H9 (cell line): ENCODE measurements around the gene NEDD4L. TPM values are rescaled to one million over a fixed set of nuclear protein-coding genes. Genes with fewer than 3 reads are reported as not detected.

Experiments used
- DNase-seq: peaks from one replicate; pipeline ENCODE4 v3.0.0-alpha.2; 2017
- H2AFZ ChIP-seq: one replicate; pipeline ENCODE4 v1.6.1; 2013; ENCODE audit warnings: mild to moderate bottlenecking, low read length, control low read depth, moderate library complexity
- H2AK5ac ChIP-seq: 2 replicates; pipeline ENCODE4 v1.6.1; 2013; ENCODE audit warnings: low read length, control low read depth, mixed read lengths; ENCODE audit not compliant: insufficient read length
- H2BK120ac ChIP-seq: one replicate; pipeline ENCODE4 v1.6.1; 2013; ENCODE audit warnings: low read depth, mild to moderate bottlenecking, low read length, control low read depth, inconsistent platforms; ENCODE audit not compliant: poor library complexity, severe bottlenecking
- H2BK12ac ChIP-seq: 2 replicates; pipeline ENCODE4 v1.6.1; 2013; ENCODE audit warnings: low read length, control low read depth, mixed read lengths, low read depth; ENCODE audit not compliant: insufficient read length
- H2BK15ac ChIP-seq: 2 replicates; pipeline ENCODE4 v1.6.1; 2013; ENCODE audit warnings: low read depth, low read length, control low read depth
- H2BK20ac ChIP-seq: one replicate; pipeline ENCODE4 v1.6.1; 2013; ENCODE audit warnings: low read depth, mild to moderate bottlenecking, low read length, control low read depth, inconsistent platforms; ENCODE audit not compliant: poor library complexity, severe bottlenecking
- H2BK5ac ChIP-seq: 2 replicates; pipeline ENCODE4 v1.6.1; 2013; ENCODE audit warnings: low read length, control low read depth, mixed read lengths; ENCODE audit not compliant: insufficient read length
- H3K14ac ChIP-seq: 2 replicates; pipeline ENCODE4 v1.6.1; 2013; ENCODE audit warnings: low read length, control low read depth; ENCODE audit not compliant: insufficient read depth
- H3K18ac ChIP-seq: 2 replicates; pipeline ENCODE4 v1.6.1; 2013; ENCODE audit warnings: low read depth, mild to moderate bottlenecking, mixed read lengths, low read length, control low read depth; ENCODE audit not compliant: insufficient read length
- H3K23ac ChIP-seq: 2 replicates; pipeline ENCODE4 v1.6.1; 2013; ENCODE audit warnings: low read length, control low read depth, mixed read lengths, low read depth; ENCODE audit not compliant: insufficient read length
- H3K23me2 ChIP-seq: 2 replicates; pipeline ENCODE4 v1.6.1; 2013; ENCODE audit warnings: low read depth, mild to moderate bottlenecking, mixed read lengths, low read length, control low read depth; ENCODE audit not compliant: insufficient read length, poor library complexity, severe bottlenecking
- H3K27ac ChIP-seq: 2 replicates; pipeline ENCODE4 v1.5.1; 2013; ENCODE audit warnings: low read length, control low read depth, mixed read lengths, low read depth; ENCODE audit not compliant: insufficient read length
- H3K27me3 ChIP-seq: 2 replicates; pipeline ENCODE4 v1.6.1; 2013; ENCODE audit warnings: low read length, control low read depth, inconsistent platforms; ENCODE audit not compliant: insufficient read depth
- H3K4ac ChIP-seq: 2 replicates; pipeline ENCODE4 v1.6.1; 2013; ENCODE audit warnings: low read depth, mild to moderate bottlenecking, control low read depth, inconsistent platforms, low read length, moderate library complexity
- H3K4me1 ChIP-seq: 2 replicates; pipeline ENCODE4 v1.6.1; 2013; ENCODE audit warnings: low read length, control low read depth, inconsistent platforms; ENCODE audit not compliant: insufficient read depth
- H3K4me2 ChIP-seq: 2 replicates; pipeline ENCODE4 v1.6.1; 2013; ENCODE audit warnings: low read length, control low read depth, mixed read lengths; ENCODE audit not compliant: insufficient read length, insufficient read depth
- H3K56ac ChIP-seq: 2 replicates; pipeline ENCODE4 v1.6.1; 2013; ENCODE audit warnings: low read depth, mild to moderate bottlenecking, mixed read lengths, low read length, control low read depth; ENCODE audit not compliant: insufficient read length
- H3K79me1 ChIP-seq: 2 replicates; pipeline ENCODE4 v1.6.1; 2013; ENCODE audit warnings: low read depth, mild to moderate bottlenecking, moderate library complexity, low read length, control low read depth, inconsistent platforms; ENCODE audit not compliant: insufficient read depth, poor library complexity, severe bottlenecking
- H3K79me2 ChIP-seq: 2 replicates; pipeline ENCODE4 v1.6.1; 2013; ENCODE audit warnings: low read length, control low read depth, inconsistent platforms; ENCODE audit not compliant: insufficient read depth
- H3K9ac ChIP-seq: 2 replicates; pipeline ENCODE4 v1.6.1; 2013; ENCODE audit warnings: low read length, control low read depth, mixed read lengths; ENCODE audit not compliant: insufficient read length; ENCODE audit errors: extremely low read depth
- H3K9me3 ChIP-seq: one replicate; pipeline ENCODE4 v1.6.1; 2013; ENCODE audit warnings: low read depth, low read length, inconsistent platforms; ENCODE audit not compliant: control insufficient read depth
- H3T11ph ChIP-seq: one replicate; pipeline ENCODE4 v1.6.1; 2013; ENCODE audit warnings: mild to moderate bottlenecking, low read length, control low read depth, inconsistent platforms
- H4K20me1 ChIP-seq: one replicate; pipeline ENCODE4 v1.6.1; 2013; ENCODE audit not compliant: control insufficient read depth, insufficient read length, insufficient read depth
- H4K5ac ChIP-seq: 2 replicates; pipeline ENCODE4 v1.6.1; 2013; ENCODE audit warnings: low read depth, mild to moderate bottlenecking, mixed read lengths, low read length, control low read depth; ENCODE audit not compliant: insufficient read length
- H4K8ac ChIP-seq: replicated peaks from 2 replicates; pipeline ENCODE4 v1.6.1; 2013; ENCODE audit warnings: low read length, control low read depth, mixed read lengths, low read depth; ENCODE audit not compliant: insufficient read length
- H4K91ac ChIP-seq: 2 replicates; pipeline ENCODE4 v1.6.1; 2013; ENCODE audit warnings: low read depth, mild to moderate bottlenecking, moderate library complexity, mixed read lengths, low read length, control low read depth; ENCODE audit not compliant: insufficient read length
- H3K27ac Mint-ChIP-seq, 3 experiments: 2 replicates in 2 of 3; 3 replicates in 1 of 3; pipeline ENCODE4 v1.8.0; 2020 to 2021; ENCODE audit warnings: mixed read lengths in 3 of 3, mild to moderate bottlenecking in 1 of 3, moderate library complexity in 1 of 3
- H3K27me3 Mint-ChIP-seq: 2 replicates; pipeline ENCODE4 v1.8.0; 2021; ENCODE audit warnings: low read depth, mild to moderate bottlenecking, moderate library complexity, mixed read lengths
- H3K36me3 Mint-ChIP-seq, 3 experiments: 2 replicates in 2 of 3; 3 replicates in 1 of 3; pipeline ENCODE4 v1.8.0; 2020 to 2021; ENCODE audit warnings: low read depth in 3 of 3, mixed read lengths in 3 of 3; ENCODE audit not compliant: insufficient read depth in 1 of 3
- H3K4me1 Mint-ChIP-seq, 2 experiments: 2 replicates each; pipeline ENCODE4 v1.8.0; 2020; ENCODE audit warnings: mixed read lengths in 2 of 2
- H3K4me3 Mint-ChIP-seq, 2 experiments: 2 replicates in 1 of 2; 3 replicates in 1 of 2; pipeline ENCODE4 v1.8.0; 2020 to 2021; ENCODE audit warnings: mild to moderate bottlenecking in 2 of 2, mixed read lengths in 2 of 2, moderate library complexity in 1 of 2
- H3K9me3 Mint-ChIP-seq, 2 experiments: 2 replicates in 1 of 2; 3 replicates in 1 of 2; pipeline ENCODE4 v1.8.0; 2020; ENCODE audit warnings: mild to moderate bottlenecking in 2 of 2, mixed read lengths in 2 of 2, moderate library complexity in 1 of 2
- WGBS: extraction: QIAGEN DNeasy Blood & Tissue Kit; methylation state at CpG from one replicate; pipeline ENCODE4 v1.1.7; 2013; ENCODE audit warnings: missing lambda C conversion rate, low lambda C conversion rate, mixed read lengths; ENCODE audit not compliant: insufficient read length; ENCODE audit errors: extremely low coverage; 5-methylcytosine and 5-hydroxymethylcytosine counted together
- total RNA-seq: library from RNA; stranded (reverse); gene quantifications from 2 replicates; pipeline ENCODE4 v1.2.1, GENCODE V29; 2021
- TF ChIP-seq, protein P1 (sequence below): fragments of 200-600 bp; sonication (generic); conservative IDR thresholded peaks from 3 replicates; pipeline ENCODE4 v1.8.0; 2021; ENCODE audit warnings: antibody characterized with exemption, mild to moderate bottlenecking

Gene NEDD4L
- total RNA-seq, 1 experiment from 2014 or later: 76.3 TPM

DNA sequence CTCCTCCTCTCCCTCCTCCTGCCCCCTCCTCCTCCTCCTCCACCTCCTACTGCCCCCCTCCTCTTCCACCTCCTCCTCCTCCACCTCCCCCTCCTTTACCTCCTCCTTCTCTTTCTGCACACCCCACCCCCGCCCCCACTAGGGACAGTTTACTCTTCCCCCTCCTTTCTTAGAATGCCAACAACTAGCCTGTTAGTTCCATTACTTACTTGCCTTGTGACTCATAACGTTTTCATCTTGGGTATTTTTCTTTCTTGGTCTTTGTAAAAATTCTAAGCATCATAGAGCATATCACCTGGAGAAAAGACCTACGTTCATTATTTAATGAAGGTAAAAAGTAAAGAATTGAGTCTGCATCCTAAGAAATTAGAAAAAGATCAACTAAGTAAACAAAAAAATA, 165.3 kb downstream of the NEDD4L start:
- no peak overlapping the region for H2BK20ac ChIP-seq
- no peak overlapping the region for H2BK12ac ChIP-seq
- H4K8ac ChIP-seq: no peak overlapping the region
- DNase-seq: no peak
- H3K4ac ChIP-seq: no peak overlapping the region
- no peak overlapping the region for H3K18ac ChIP-seq
- H4K5ac ChIP-seq: no peak overlapping the region
- Mint-ChIP-seq H3K9me3 (no peaks in the 10 kb centered on the region), H3K27ac (no peak overlapping the region), H3K36me3 (no peaks in the 10 kb centered on the region; a peak in 1 of 7 replicates), H3K4me3 (no peak overlapping the region), H3K27me3 (no peaks in the 10 kb centered on the region), H3K4me1 (peaks cover 36 to 42% of the 10 kb centered on the region in 2 experiments)
- no peaks in the 10 kb centered on the region for H4K20me1 ChIP-seq
- no peaks in the 10 kb centered on the region for H3K23me2 ChIP-seq
- WGBS: no CpG with 5 or more reads among the region's 3 CpGs
- H3K9ac ChIP-seq: no peak overlapping the region
- H3K27me3 ChIP-seq: no peaks in the 10 kb centered on the region
- H3K27ac ChIP-seq: no peak overlapping the region
- no peaks in the 10 kb centered on the region for H3K9me3 ChIP-seq
- peaks cover 13% of the 10 kb centered on the region; the same call in 1 of the 2 replicates for H3K79me2 ChIP-seq
- H2BK15ac ChIP-seq: no peak overlapping the region
- no peak overlapping the region for H3K4me2 ChIP-seq
- H3K4me1 ChIP-seq: peaks cover 4% of the 10 kb centered on the region; the same call in 1 of the 2 replicates
- H4K91ac ChIP-seq: no peak overlapping the region
- no peak overlapping the region for H2BK120ac ChIP-seq
- no peaks in the 10 kb centered on the region for H3K79me1 ChIP-seq
- H2AK5ac ChIP-seq: no peak overlapping the region
- no peak overlapping the region for H3T11ph ChIP-seq
- no peak overlapping the region for H2AFZ ChIP-seq
- H2BK5ac ChIP-seq: no peak overlapping the region
- no peak overlapping the region for H3K56ac ChIP-seq
- H3K14ac ChIP-seq: no peak overlapping the region
- TF ChIP-seq, protein P1, sequence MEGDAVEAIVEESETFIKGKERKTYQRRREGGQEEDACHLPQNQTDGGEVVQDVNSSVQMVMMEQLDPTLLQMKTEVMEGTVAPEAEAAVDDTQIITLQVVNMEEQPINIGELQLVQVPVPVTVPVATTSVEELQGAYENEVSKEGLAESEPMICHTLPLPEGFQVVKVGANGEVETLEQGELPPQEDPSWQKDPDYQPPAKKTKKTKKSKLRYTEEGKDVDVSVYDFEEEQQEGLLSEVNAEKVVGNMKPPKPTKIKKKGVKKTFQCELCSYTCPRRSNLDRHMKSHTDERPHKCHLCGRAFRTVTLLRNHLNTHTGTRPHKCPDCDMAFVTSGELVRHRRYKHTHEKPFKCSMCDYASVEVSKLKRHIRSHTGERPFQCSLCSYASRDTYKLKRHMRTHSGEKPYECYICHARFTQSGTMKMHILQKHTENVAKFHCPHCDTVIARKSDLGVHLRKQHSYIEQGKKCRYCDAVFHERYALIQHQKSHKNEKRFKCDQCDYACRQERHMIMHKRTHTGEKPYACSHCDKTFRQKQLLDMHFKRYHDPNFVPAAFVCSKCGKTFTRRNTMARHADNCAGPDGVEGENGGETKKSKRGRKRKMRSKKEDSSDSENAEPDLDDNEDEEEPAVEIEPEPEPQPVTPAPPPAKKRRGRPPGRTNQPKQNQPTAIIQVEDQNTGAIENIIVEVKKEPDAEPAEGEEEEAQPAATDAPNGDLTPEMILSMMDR: no peak
- no peak overlapping the region for H3K23ac ChIP-seq
